OCI-LY7 (cell line): ENCODE data around the gene SEM1. TPM values are rescaled to one million over a fixed set of nuclear protein-coding genes. Genes with fewer than 3 reads are reported as not detected.
"Not testable (repeated sequence)": the region's sequence is repeated elsewhere in the genome, so short reads cannot be mapped to it uniquely, and the experiment has no call there.

Source experiments
- BruUV-seq: library from RNA; stranded (reverse); fragments of 400-500 nt; replicated peaks from 2 replicates; lab custom pipeline; 2021; lab: Mats Ljungman, UMichigan
- CTCF ChIA-PET: fragments of 300-600 bp; sonication (Branson Sonifier 250); formaldehyde crosslinking; loops from one replicate; lab custom pipeline; 2022; ENCODE audit warnings: antibody characterized with exemption; ENCODE audit not compliant: unreplicated experiment; lab: Charles Lee
- POLR2A ChIA-PET: fragments of 300-600 bp; sonication (Branson Sonifier 250); formaldehyde crosslinking; loops from one replicate; lab custom pipeline; 2022; ENCODE audit warnings: antibody characterized with exemption; lab: Charles Lee
- DNase-seq: peaks from one replicate; pipeline ENCODE4 v3.0.0-alpha.2; 2015; ENCODE audit warnings: low spot score
- H2AFZ ChIP-seq: fragments of 200-600 bp; sonication (generic), shearing (Covaris generic); 2 replicates; pipeline ENCODE4 v1.6.1; 2014; ENCODE audit warnings: mild to moderate bottlenecking, antibody characterized with exemption, low read length, moderate library complexity
- H3K27ac ChIP-seq: fragments of 200-600 bp; sonication (generic); 2 replicates; pipeline ENCODE4 v1.5.1; 2014; ENCODE audit warnings: mixed run types, low read depth, mild to moderate bottlenecking, moderate library complexity, low read length, inconsistent platforms; ENCODE audit not compliant: poor library complexity, severe bottlenecking
- H3K36me3 ChIP-seq: fragments of 200-600 bp; sonication (generic); 2 replicates; pipeline ENCODE4 v1.6.1; 2014; ENCODE audit warnings: mild to moderate bottlenecking, antibody characterized with exemption, low read length, moderate library complexity, mixed read lengths; ENCODE audit not compliant: insufficient read depth
- H3K4me1 ChIP-seq: fragments of 200-600 bp; sonication (generic); 2 replicates; pipeline ENCODE4 v1.5.1; 2014; ENCODE audit warnings: mild to moderate bottlenecking, low read length; ENCODE audit not compliant: insufficient read depth, poor library complexity, severe bottlenecking
- H3K4me2 ChIP-seq: fragments of 200-600 bp; sonication (generic); 2 replicates; pipeline ENCODE4 v1.6.1; 2014; ENCODE audit warnings: mild to moderate bottlenecking, low read length
- H3K4me3 ChIP-seq: fragments of 200-600 bp; sonication (generic); 2 replicates; pipeline ENCODE4 v1.5.1; 2014; ENCODE audit warnings: mild to moderate bottlenecking, low read depth, low read length; ENCODE audit not compliant: poor library complexity, severe bottlenecking
- H3K79me2 ChIP-seq: fragments of 200-600 bp; sonication (generic); 2 replicates; pipeline ENCODE4 v1.6.1; 2016; ENCODE audit warnings: low read depth, mild to moderate bottlenecking, low read length, moderate library complexity, mixed read lengths; ENCODE audit not compliant: insufficient read depth
- H3K9me2 ChIP-seq: fragments of 200-600 bp; sonication (generic); 2 replicates; pipeline ENCODE4 v1.6.1; 2016; ENCODE audit warnings: mild to moderate bottlenecking, low read length, mixed read lengths; ENCODE audit not compliant: insufficient read depth
- H3K9me3 ChIP-seq: fragments of 200-600 bp; sonication (generic); 2 replicates; pipeline ENCODE4 v1.6.1; 2014; ENCODE audit warnings: mild to moderate bottlenecking, mixed run types, low read length, mixed read lengths
- H4K20me1 ChIP-seq: fragments of 200-600 bp; sonication (generic); 2 replicates; pipeline ENCODE4 v1.6.1; 2014; ENCODE audit warnings: mild to moderate bottlenecking, antibody characterized with exemption, low read length, moderate library complexity, mixed read lengths; ENCODE audit not compliant: insufficient read depth
- EZH2phosphoT487 ChIP-seq: fragments of 200-600 bp; sonication (generic); IDR thresholded peaks from 2 replicates; pipeline ENCODE4 v1.6.1; 2018; ENCODE audit warnings: low read depth, borderline replicate concordance, mild to moderate bottlenecking, mixed run types, antibody characterized with exemption, low read length, moderate library complexity, mixed read lengths
- intact Hi-C: fragments of 100-400 bp; cut with micrococcal nuclease; formaldehyde crosslinking; loops from one replicate; pipeline ENCODE4 v1.10.0; 2022; ENCODE audit not compliant: unreplicated experiment
- total RNA-seq, 2 experiments: library from RNA; depleted of rRNA in 1 of 2; stranded (reverse); fragments of >200 nt in 1 of 2; shearing (Covaris generic) in 1 of 2; gene quantifications; 2 replicates each; pipeline ENCODE4 v1.2.3, GENCODE V29; 2014 to 2022
- TF ChIP-seq, protein P1 (sequence below): fragments of 200-600 bp; sonication (generic); conservative IDR thresholded peaks from 2 replicates; pipeline ENCODE4 v1.5.1; 2014; ENCODE audit warnings: mild to moderate bottlenecking, antibody characterized with exemption, low read length, moderate library complexity, mixed read lengths

SEM1 gene
- total RNA-seq, 2 experiments from 2014 or later: 75.9 to 89.8 TPM

GRCh38 chr7:96647733-96648132, 61.9 kb downstream of the SEM1 start:
- DNase-seq: no peak
- no peaks in the 10 kb centered on the region for H3K79me2 ChIP-seq
- ChIA-PET POLR2A (no interaction called here), CTCF (no interaction called here)
- no peaks in the 10 kb centered on the region for H3K36me3 ChIP-seq
- H3K27ac ChIP-seq: no peak overlapping the region
- no peak overlapping the region for H3K4me2 ChIP-seq
- H3K9me2 ChIP-seq: no peaks in the 10 kb centered on the region
- no peaks in the 10 kb centered on the region for H3K9me3 ChIP-seq
- no TSS peak for BruUV-seq
- no peak overlapping the region for H2AFZ ChIP-seq
- H3K4me3 ChIP-seq: no peak overlapping the region
- intact Hi-C loops: no loop called here
- no peaks in the 10 kb centered on the region for H3K4me1 ChIP-seq
- no peaks in the 10 kb centered on the region for H4K20me1 ChIP-seq
- TF ChIP-seq EZH2phosphoT487: no peak
- TF ChIP-seq, protein P1, sequence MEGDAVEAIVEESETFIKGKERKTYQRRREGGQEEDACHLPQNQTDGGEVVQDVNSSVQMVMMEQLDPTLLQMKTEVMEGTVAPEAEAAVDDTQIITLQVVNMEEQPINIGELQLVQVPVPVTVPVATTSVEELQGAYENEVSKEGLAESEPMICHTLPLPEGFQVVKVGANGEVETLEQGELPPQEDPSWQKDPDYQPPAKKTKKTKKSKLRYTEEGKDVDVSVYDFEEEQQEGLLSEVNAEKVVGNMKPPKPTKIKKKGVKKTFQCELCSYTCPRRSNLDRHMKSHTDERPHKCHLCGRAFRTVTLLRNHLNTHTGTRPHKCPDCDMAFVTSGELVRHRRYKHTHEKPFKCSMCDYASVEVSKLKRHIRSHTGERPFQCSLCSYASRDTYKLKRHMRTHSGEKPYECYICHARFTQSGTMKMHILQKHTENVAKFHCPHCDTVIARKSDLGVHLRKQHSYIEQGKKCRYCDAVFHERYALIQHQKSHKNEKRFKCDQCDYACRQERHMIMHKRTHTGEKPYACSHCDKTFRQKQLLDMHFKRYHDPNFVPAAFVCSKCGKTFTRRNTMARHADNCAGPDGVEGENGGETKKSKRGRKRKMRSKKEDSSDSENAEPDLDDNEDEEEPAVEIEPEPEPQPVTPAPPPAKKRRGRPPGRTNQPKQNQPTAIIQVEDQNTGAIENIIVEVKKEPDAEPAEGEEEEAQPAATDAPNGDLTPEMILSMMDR: no peak

- BruUV-seq: no TSS peak
- POLR2A ChIA-PET: interaction anchor here (0.9 kb wide), 1 partner anchor 14 kb away, joined by 3 read pairs; no protein-coding TSS in a partner anchor
Measured at GRCh38 chr7:96645084-96645483, 64.6 kb downstream of the SEM1 start.

DNA sequence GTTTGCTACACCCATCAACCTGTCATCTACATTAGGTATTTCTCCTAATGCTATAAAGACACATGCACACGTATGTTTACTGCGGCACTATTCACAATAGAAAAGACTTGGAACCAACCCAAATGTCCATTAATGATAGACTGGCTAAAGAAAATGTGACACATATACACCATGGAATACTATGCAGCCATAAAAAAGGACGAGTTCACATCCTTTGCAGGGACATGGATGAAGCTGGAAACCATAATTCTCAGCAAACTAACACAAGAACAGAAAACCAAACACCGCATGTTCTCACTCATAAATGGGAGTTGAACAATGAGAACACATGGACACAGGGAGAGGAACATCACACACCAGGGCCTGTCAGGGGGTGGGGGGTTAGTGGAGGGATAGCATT, 66.2 kb downstream of the SEM1 start:
- H3K4me3 ChIP-seq, intact Hi-C loops, H4K20me1 ChIP-seq, BruUV-seq, H2AFZ ChIP-seq, POLR2A ChIA-PET, H3K79me2 ChIP-seq, CTCF ChIA-PET, DNase-seq, H3K36me3 ChIP-seq, H3K9me3 ChIP-seq, H3K9me2 ChIP-seq, H3K27ac ChIP-seq, H3K4me2 ChIP-seq, H3K4me1 ChIP-seq: not testable (repeated sequence)

More at GRCh38 chr7:96645084-96645483, 64.6 kb downstream of the SEM1 start:
- Histone ChIP-seq H3K79me2 (no peaks in the 10 kb centered on the region), H3K4me1 (no peaks in the 10 kb centered on the region), H3K4me2 (no peak overlapping the region), H3K9me2 (no peaks in the 10 kb centered on the region), H3K36me3 (no peaks in the 10 kb centered on the region), H3K4me3 (no peak overlapping the region), H3K27ac (no peak overlapping the region), H4K20me1 (no peaks in the 10 kb centered on the region), H2AFZ (no peak overlapping the region), H3K9me3 (no peaks in the 10 kb centered on the region)
- CTCF ChIA-PET: no interaction called here
- TF ChIP-seq, protein P1: no peak
- TF ChIP-seq EZH2phosphoT487: no peak
- DNase-seq: no peak
- intact Hi-C loops: no loop called here
